HG02884 (cell line): ENCODE data around the gene MUC5AC.

Source experiments
- ATAC-seq: cut with Tn5 transposase; IDR thresholded peaks from one replicate; pipeline ENCODE4 v1.9.1; 2021; ENCODE audit warnings: mild to moderate bottlenecking, moderate library complexity; ENCODE audit not compliant: unreplicated experiment

MUC5AC gene

GRCh38 chr11:1222491-1223345, 65.0 kb downstream of the MUC5AC start, which contains the start of gene MUC5B:
TSS of gene MUC5B (plus strand) at chr11:1223066. CDS start at chr11:1223124, 58 bp downstream.
- ATAC-seq, result no peak

GRCh38 chr11:1223346-1224110, 65.8 kb downstream of the MUC5AC start:
- no peak for ATAC-seq

DNA sequence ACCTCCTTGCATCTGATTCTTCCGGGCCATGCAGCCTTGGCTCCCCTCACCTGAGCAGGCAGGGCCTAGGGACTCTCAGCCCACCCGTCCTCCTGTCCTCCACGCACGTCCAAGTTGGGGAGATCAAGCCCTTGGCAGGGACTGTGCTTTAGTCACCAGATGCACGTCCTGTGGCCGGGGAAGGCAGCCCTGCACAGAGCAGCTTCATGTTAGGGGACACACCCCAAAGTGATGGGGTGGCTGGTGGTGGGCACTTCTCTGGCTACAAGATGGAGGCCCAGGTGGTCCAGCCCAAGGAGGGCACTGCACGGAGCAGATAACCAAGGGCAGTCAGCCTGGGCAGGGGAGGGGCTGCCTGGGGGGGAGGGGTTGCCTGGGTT, 66.3 kb downstream of the MUC5AC start:
- ATAC-seq, result no peak

GRCh38 chr11:1224491-1225385, 67.0 kb downstream of the MUC5AC start:
- no peak for ATAC-seq

DNA sequence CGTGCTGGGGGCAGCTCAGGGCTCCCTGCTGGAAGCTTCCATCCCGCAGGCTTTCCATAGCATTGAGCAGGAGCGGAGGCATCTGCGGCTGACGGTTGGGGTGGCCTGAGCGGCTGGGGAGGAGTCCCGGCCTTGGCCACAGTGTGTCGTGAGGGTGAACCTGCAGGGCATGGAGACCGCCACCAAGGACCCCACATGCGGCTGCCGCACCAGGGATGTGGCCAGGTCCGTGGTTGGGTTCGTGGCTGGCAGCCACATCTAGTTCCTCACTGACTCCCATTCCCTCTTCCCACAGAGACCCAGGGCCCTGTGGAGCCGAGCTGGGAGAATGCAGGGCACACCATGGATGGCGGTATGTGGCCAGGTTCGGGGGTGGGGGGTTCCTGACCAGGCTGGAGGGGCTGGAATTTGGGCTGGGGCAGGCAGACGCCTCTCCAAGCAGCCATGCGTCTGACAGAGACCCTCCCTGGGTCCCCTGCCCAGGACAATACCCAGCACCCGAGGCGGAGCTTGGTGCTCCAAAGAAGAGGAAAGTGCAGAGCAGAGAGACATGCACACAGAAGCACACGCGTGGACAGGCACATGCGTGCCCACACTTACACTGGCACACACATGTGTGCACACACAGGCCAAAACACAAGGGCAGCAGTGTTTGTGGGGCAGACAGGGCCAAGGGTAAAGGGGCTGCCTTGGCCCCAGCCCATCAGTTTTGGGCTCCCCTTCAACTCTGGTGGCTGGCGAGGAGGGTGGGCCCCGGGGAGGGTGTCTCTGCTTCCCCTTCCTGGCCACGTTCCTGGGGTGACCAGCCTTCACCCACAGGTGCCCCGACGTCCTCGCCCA, 67.9 kb downstream of the MUC5AC start:
- no peak for ATAC-seq

DNA sequence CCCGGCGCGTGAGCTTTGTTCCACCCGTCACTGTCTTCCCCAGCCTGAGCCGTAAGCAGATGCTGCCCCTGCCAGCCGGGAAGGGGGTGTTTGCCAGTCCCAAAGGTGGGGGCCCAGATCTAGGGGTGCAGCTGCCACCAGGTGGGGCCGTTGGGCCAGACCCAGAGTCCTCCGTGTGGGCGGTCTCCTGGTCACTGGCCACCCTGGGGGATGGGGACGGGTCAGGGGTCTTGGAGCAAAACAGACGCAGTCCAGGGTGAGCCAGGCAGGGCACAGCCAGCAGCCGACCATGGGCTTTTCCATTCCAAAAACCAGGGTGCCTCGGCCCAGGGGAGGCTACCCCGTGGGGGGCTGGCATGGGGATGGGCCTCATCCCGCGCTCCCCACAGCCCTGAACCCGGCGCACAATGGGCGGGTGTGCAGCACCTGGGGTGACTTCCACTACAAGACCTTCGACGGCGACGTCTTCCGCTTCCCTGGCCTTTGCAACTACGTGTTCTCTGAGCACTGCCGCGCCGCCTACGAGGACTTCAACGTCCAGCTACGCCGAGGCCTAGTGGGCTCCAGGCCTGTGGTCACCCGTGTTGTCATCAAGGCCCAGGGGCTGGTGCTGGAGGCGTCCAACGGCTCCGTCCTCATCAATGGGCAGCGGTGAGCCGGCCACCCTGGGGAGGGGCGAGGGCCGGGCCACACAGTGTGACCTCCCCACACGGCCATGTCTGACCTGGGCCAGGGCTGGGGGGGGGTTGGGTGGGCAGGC, 68.7 kb downstream of the MUC5AC start:
- no peak for ATAC-seq

DNA sequence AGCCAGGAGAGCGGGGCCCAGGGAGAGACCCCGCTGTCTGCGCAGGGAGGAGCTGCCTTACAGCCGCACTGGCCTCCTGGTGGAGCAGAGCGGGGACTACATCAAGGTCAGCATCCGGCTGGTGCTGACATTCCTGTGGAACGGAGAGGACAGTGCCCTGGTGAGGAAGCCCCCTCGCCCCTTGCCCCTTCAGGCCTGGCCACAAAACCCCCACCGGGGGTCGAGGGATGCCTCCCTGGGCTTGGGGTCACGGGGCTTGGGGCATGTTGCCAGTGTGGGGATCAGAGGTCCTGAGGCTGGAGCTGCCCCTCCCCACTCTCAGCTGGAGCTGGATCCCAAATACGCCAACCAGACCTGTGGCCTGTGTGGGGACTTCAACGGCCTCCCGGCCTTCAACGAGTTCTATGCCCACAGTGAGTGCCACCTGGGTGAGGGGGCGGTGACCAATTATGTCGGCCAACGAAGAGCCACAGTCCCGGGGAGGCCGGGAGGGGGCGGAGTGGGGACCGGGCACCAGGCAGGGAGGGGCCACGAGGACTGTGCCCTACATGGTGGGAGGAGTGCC, 69.3 kb downstream of the MUC5AC start:
- no peak for ATAC-seq

DNA sequence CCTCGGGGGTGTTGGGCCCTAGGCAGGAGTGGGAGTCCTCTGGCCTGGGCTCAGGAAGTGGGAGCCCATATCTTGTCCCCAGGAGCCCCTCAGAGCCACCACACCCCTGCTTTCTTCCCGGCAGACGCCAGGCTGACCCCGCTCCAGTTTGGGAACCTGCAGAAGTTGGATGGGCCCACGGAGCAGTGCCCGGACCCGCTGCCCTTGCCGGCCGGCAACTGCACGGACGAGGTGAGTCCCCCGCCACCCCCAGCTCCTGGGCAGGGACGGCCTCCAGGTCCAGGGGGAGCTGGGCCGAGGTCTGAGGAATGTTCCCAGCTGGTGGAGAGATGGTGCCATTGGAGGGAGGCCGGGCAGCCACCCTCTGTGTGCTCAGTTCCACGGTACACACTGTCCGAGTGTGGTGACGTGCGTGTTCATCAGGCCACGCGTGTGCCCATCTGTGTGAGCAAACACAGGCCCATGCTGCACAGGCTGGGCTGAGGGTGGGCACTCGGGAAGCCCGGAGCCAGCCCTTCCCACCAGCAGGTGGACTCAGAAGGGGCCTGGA, 69.9 kb downstream of the MUC5AC start:
- no peak for ATAC-seq

DNA sequence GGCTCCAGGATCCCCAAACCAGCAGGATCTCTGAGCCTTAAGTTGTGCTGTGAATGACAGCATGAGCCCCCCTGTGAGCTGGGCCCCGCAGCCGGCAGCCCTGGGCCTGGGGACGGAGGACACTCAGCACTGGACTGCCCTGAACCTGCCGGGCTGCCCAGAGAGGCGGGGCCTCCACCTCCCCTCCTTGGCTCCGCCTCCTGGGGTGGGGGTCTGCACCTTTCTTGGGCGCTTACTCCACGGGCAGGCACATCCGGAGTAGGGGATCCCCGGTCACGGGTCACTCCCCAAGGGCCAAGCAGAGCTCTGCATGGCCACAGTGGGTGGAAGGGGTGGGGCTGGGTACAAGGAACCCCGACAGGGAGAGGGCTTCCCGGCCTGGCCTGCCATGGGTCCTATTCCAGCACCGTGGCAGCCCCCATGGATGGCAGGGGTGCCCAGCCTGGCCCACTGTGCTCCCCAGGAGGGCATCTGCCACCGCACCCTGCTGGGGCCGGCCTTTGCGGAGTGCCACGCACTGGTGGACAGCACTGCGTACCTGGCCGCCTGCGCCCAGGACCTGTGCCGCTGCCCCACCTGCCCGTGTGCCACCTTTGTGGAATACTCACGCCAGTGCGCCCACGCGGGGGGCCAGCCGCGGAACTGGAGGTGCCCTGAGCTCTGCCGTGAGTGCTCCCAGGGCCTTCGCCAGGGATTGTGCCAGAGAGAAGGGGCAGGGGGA, 70.5 kb downstream of the MUC5AC start:
- no peak for ATAC-seq

GRCh38 chr11:1228921-1229451, 71.2 kb downstream of the MUC5AC start:
- no peak for ATAC-seq

DNA sequence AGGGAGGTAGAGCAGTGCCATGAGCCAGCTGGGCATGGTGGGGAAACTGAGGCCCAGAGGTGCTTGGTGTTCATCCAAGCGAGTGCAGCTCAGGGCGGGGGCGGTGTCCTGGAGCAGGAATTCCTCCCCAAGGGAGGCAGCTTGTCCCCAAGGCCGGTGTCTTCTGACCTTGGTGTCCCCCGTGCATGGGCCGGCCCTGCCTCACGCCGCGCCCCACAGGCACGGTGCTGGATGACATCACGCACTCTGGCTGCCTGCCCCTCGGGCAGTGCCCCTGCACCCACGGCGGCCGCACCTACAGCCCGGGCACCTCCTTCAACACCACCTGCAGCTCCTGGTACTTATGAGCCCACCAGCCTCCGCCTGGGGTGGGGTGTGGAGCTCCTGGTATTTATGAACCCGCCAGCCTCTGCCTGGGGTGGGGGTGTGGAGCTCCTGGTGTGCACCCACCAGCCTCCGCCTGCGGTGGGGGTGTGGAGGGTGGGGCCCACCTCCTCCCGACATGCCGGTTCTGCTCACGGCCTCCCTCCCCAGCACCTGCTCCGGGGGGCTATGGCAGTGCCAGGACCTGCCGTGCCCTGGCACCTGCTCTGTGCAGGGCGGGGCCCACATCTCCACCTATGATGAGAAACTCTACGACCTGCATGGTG, 71.8 kb downstream of the MUC5AC start:
- ATAC-seq, result no peak

DNA sequence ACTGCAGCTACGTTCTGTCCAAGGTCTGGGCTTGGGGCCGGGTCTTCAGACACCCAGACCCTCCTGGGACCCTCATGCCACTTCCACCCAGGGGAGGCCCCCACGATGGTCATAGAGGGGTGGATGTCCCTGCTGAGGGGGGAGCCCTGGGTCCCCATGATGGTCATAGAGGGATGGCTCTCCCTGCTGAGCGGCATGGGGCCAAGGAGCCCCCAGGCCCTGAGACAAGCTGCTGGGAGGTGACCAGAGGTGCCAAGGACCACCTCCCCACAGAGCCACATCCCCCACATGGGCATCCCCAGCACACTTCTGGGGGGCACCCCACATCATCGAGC, 72.3 kb downstream of the MUC5AC start:
- no peak for ATAC-seq

GRCh38 chr11:1230456-1231395, 73.0 kb downstream of the MUC5AC start:
- no peak for ATAC-seq

GRCh38 chr11:1231396-1232020, 73.8 kb downstream of the MUC5AC start:
- no peak for ATAC-seq

- ATAC-seq, result no peak
These were observed 74.5 kb downstream of the MUC5AC start for GRCh38 chr11:1232021-1232882.
